Measurements from ENCODE around the gene SLC37A1.

Gene SLC37A1

DNA sequence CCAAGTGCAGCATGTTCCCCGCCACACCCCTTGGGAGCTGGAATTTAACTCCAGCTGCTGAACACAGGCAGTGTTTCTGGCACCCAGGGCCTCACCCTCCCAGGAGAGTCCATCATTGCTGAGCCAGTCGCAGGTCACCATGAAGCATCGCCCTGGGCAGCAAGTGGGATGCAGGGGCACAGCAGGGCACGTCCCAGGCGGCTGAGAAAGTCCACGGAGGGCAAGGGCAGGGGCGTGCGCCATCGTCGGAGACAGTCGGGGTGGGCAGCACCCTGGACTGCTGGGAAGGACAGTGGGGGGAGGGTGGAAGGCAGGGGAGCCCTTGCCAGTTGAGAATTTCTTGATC is 70.6 kb downstream of the SLC37A1 start:
- Histone ChIP-seq H4K20me1 (ENCODE audit: low read depth, low read length) (no peaks in the 10 kb centered on the region), H3K9ac (ENCODE audit: low read length) (no peak overlapping the region), H3K79me2 (ENCODE audit: insufficient read depth, low read length) (no peaks in the 10 kb centered on the region), H3K27ac (ENCODE audit: low read depth, low read length) (no peak overlapping the region), H3K27me3 (ENCODE audit: low read length) (no peaks in the 10 kb centered on the region), H3K4me2 (ENCODE audit: low read depth, low read length, poor library complexity, severe bottlenecking) (no peak overlapping the region), H3K9me2 (replicated peaks; ENCODE audit: insufficient read depth, low read length) (no peaks in the 10 kb centered on the region), H3K4me3 (ENCODE audit: insufficient read depth, low read length, poor library complexity, severe bottlenecking) (no peak overlapping the region), H3K9me3 (ENCODE audit: insufficient read depth, low read length) (no peaks in the 10 kb centered on the region), H3K36me3 (ENCODE audit: low read length) (no peaks in the 10 kb centered on the region), H2AFZ (ENCODE audit: low read depth, low read length, severe bottlenecking) (no peak overlapping the region), H3F3A (ENCODE audit: insufficient read depth) (no peaks in the 10 kb centered on the region)
- TF ChIP-seq, protein P1, sequence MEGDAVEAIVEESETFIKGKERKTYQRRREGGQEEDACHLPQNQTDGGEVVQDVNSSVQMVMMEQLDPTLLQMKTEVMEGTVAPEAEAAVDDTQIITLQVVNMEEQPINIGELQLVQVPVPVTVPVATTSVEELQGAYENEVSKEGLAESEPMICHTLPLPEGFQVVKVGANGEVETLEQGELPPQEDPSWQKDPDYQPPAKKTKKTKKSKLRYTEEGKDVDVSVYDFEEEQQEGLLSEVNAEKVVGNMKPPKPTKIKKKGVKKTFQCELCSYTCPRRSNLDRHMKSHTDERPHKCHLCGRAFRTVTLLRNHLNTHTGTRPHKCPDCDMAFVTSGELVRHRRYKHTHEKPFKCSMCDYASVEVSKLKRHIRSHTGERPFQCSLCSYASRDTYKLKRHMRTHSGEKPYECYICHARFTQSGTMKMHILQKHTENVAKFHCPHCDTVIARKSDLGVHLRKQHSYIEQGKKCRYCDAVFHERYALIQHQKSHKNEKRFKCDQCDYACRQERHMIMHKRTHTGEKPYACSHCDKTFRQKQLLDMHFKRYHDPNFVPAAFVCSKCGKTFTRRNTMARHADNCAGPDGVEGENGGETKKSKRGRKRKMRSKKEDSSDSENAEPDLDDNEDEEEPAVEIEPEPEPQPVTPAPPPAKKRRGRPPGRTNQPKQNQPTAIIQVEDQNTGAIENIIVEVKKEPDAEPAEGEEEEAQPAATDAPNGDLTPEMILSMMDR (IDR thresholded peaks at IDR 0.05; ENCODE audit: insufficient read depth, low read length, poor library complexity, severe bottlenecking), result no peak
- TF ChIP-seq EZH2phosphoT487 (conservative IDR thresholded peaks at IDR 0.05; ENCODE audit: low read length), result no peak

DNA sequence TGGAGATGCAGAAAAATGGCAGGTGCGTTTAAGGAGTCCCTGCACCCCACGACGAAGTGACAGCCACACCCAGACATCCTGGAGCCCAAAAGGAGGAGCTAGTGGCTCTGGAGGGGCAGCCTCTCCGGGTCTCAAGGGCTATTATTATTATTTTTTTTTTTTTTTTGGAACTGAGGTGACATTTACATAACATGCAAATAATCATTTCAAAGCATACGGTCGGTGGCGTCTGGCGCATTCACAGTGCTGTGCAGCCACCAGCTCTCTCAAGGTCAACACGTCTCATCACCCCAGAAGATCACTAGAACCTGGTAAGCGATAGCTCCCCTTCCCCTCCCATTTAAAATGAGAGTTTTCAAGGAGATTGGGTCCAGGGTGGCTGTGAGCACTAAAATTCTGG is 72.2 kb downstream of the SLC37A1 start:
- TF ChIP-seq, protein P1 (IDR thresholded peaks at IDR 0.05; ENCODE audit: insufficient read depth, low read length, poor library complexity, severe bottlenecking), result no peak
- no peak for TF ChIP-seq EZH2phosphoT487 (conservative IDR thresholded peaks at IDR 0.05; ENCODE audit: low read length)
- H3K4me2 ChIP-seq (ENCODE audit: low read depth, low read length, poor library complexity, severe bottlenecking), result peak overlapping the region; percentile 27
- H2AFZ ChIP-seq (ENCODE audit: low read depth, low read length, severe bottlenecking), result no peak overlapping the region
- H3K4me3 ChIP-seq (ENCODE audit: insufficient read depth, low read length, poor library complexity, severe bottlenecking), result no peak overlapping the region
- 0 out of 2 replicates have a peak overlapping the region, but pooled peaks have one; percentile 18 for H3K27ac ChIP-seq (ENCODE audit: low read depth, low read length)
- H3K36me3 ChIP-seq (ENCODE audit: low read length), result no peaks in the 10 kb centered on the region
- no peaks in the 10 kb centered on the region for H3K27me3 ChIP-seq (ENCODE audit: low read length)
- no peaks in the 10 kb centered on the region for H3F3A ChIP-seq (ENCODE audit: insufficient read depth)
- no peaks in the 10 kb centered on the region for H3K9me2 ChIP-seq (replicated peaks; ENCODE audit: insufficient read depth, low read length)
- no peaks in the 10 kb centered on the region for H4K20me1 ChIP-seq (ENCODE audit: low read depth, low read length)
- H3K79me2 ChIP-seq (ENCODE audit: insufficient read depth, low read length), result no peaks in the 10 kb centered on the region
- no peak overlapping the region for H3K9ac ChIP-seq (ENCODE audit: low read length)
- H3K9me3 ChIP-seq (ENCODE audit: insufficient read depth, low read length), result no peaks in the 10 kb centered on the region

DNA sequence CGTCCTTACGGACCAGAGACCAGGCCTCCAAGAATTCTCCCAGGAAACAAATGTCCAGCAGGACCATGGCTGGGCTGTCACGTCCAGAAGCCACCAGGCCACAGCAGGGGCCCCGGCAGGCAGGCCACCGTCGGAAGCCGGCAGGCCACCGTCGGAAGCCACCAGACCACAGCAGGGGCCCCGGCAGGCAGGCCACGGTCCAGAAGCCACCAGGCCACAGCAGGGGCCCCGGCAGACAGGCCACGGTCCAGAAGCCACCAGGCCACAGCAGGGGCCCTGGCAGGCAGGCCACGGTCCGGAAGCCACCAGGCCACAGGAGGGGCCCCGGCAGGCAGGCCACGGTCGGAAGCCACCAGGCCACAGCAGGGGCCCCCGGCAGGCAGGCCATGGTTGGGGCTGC is 72.8 kb downstream of the SLC37A1 start:
- Histone ChIP-seq H3K4me3 (ENCODE audit: insufficient read depth, low read length, poor library complexity, severe bottlenecking) (no peak overlapping the region), H3F3A (ENCODE audit: insufficient read depth) (no peaks in the 10 kb centered on the region), H3K27me3 (ENCODE audit: low read length) (no peaks in the 10 kb centered on the region)

More for the DNA sequence above, 72.8 kb downstream of the SLC37A1 start:
- Histone ChIP-seq H3K9me3 (ENCODE audit: insufficient read depth, low read length) (no peaks in the 10 kb centered on the region), H3K4me2 (ENCODE audit: low read depth, low read length, poor library complexity, severe bottlenecking) (peak overlapping the region; percentile 27), H3K9ac (ENCODE audit: low read length) (no peak overlapping the region), H3K36me3 (ENCODE audit: low read length) (no peaks in the 10 kb centered on the region), H3K27ac (ENCODE audit: low read depth, low read length) (0 out of 2 replicates have a peak overlapping the region, but pooled peaks have one; percentile 18), H3K79me2 (ENCODE audit: insufficient read depth, low read length) (no peaks in the 10 kb centered on the region), H3K9me2 (replicated peaks; ENCODE audit: insufficient read depth, low read length) (no peaks in the 10 kb centered on the region), H2AFZ (ENCODE audit: low read depth, low read length, severe bottlenecking) (no peak overlapping the region), H4K20me1 (ENCODE audit: low read depth, low read length) (no peaks in the 10 kb centered on the region)
- TF ChIP-seq EZH2phosphoT487 (conservative IDR thresholded peaks at IDR 0.05; ENCODE audit: low read length), result no peak
- TF ChIP-seq, protein P1 (IDR thresholded peaks at IDR 0.05; ENCODE audit: insufficient read depth, low read length, poor library complexity, severe bottlenecking), result no peak
